Ramos (cell line): ENCODE results near the gene MCUR1.
"Not testable (repeated sequence)": the region's sequence is repeated elsewhere in the genome, so short reads cannot be mapped to it uniquely, and the experiment has no call there.

Experiments used
- in situ Hi-C: fragments of 300-500 bp; cut with MboI; formaldehyde crosslinking; loops from one replicate; pipeline ENCODE4 v1.14.3; 2022; ENCODE audit warnings: low sequenced_read_pairs; ENCODE audit not compliant: unreplicated experiment

Gene MCUR1

GRCh38 chr6:13788820-13789219, 25.5 kb downstream of the MCUR1 start:
- in situ Hi-C loops, result no loop called here

GRCh38 chr6:13787137-13787536, 27.2 kb downstream of the MCUR1 start:
- in situ Hi-C loops, result no loop called here

- in situ Hi-C loops, result not testable (repeated sequence)
These were observed 34.2 kb downstream of the MCUR1 start for GRCh38 chr6:13780162-13780561.

- in situ Hi-C loops, result no loop called here
These were observed 36.3 kb downstream of the MCUR1 start for GRCh38 chr6:13778028-13778427.

- in situ Hi-C loops, result no loop called here
These were observed 37.8 kb downstream of the MCUR1 start for GRCh38 chr6:13776602-13777001.

GRCh38 chr6:13775466-13775865, 38.9 kb downstream of the MCUR1 start:
- in situ Hi-C loops, result not testable (repeated sequence)

- in situ Hi-C loops, result not testable (repeated sequence)
These were observed 41.9 kb downstream of the MCUR1 start for GRCh38 chr6:13772358-13773030.

GRCh38 chr6:13769655-13770053, 44.7 kb downstream of the MCUR1 start:
- in situ Hi-C loops, result no loop called here

GRCh38 chr6:13769034-13769654, 45.2 kb downstream of the MCUR1 start:
- in situ Hi-C loops, result no loop called here

- in situ Hi-C loops, result no loop called here
These were observed 47.1 kb downstream of the MCUR1 start for GRCh38 chr6:13767121-13767808.

- in situ Hi-C loops, result no loop called here
These were observed 48.1 kb downstream of the MCUR1 start for GRCh38 chr6:13766201-13766634.

GRCh38 chr6:13765570-13765969, 48.8 kb downstream of the MCUR1 start:
- in situ Hi-C loops, result no loop called here

- in situ Hi-C loops, result no loop called here
These were observed 49.4 kb downstream of the MCUR1 start for GRCh38 chr6:13764996-13765395.

GRCh38 chr6:13763740-13764381, 50.5 kb downstream of the MCUR1 start:
- in situ Hi-C loops, result no loop called here

- in situ Hi-C loops, result no loop called here
These were observed 51.5 kb downstream of the MCUR1 start for GRCh38 chr6:13762611-13763441.

- in situ Hi-C loops, result no loop called here
These were observed 52.9 kb downstream of the MCUR1 start for GRCh38 chr6:13761361-13762036.

- in situ Hi-C loops, result no loop called here
These were observed 53.8 kb downstream of the MCUR1 start for GRCh38 chr6:13760307-13761304.

- in situ Hi-C loops, result no loop called here
These were observed 55.3 kb downstream of the MCUR1 start for GRCh38 chr6:13759025-13759424.
